ENCODE results near the gene CLEC18B. TPM values are rescaled to one million over a fixed set of nuclear protein-coding genes. Genes with fewer than 3 reads are reported as not detected.

CLEC18B gene
- total and polyA plus RNA-seq, 2 of the 4 experiments (the other 2 are of a cell fraction), result 0.17 TPM; not detected in 1

GRCh38 chr16:74446866-74447265, 25.6 kb upstream of the CLEC18B start:
- intact Hi-C loops (cut with micrococcal nuclease), result no loop called here
- H2AK5ac ChIP-seq (ENCODE audit: low read depth, low read length), result no peak overlapping the region

More at GRCh38 chr16:74446866-74447265, 25.6 kb upstream of the CLEC18B start:
- Histone ChIP-seq H3K27me3 (ENCODE audit: control insufficient read depth, insufficient read depth, low read length) (no peaks in the 10 kb centered on the region), H3K9me3 (ENCODE audit: control insufficient read depth, insufficient read depth, low read length) (no peaks in the 10 kb centered on the region), H4K91ac (ENCODE audit: insufficient read depth, low read depth, low read length) (no peak overlapping the region), H3K14ac (replicated peaks; ENCODE audit: low read depth, low read length) (no peak overlapping the region), H3K36me3 (ENCODE audit: control insufficient read depth, insufficient read depth, low read length) (peaks cover 12% of the 10 kb centered on the region), H3K4me1 (ENCODE audit: control insufficient read depth, insufficient read depth, low read length) (peaks cover 10% of the 10 kb centered on the region), H4K8ac (ENCODE audit: low read depth in 2 of 2, low read length in 2 of 2) (no peak overlapping the region), H3K9me1 (ENCODE audit: insufficient read depth, low read length) (peaks cover 21% of the 10 kb centered on the region), H2BK120ac (ENCODE audit: low read depth, low read length) (no peak overlapping the region), H4K20me1 (ENCODE audit: insufficient read depth, low read length) (peaks cover 13% of the 10 kb centered on the region; the same call in 1 of the 2 replicates), H3K4me2 (ENCODE audit: low read depth, low read length) (no peak overlapping the region), H2AK9ac (replicated peaks; ENCODE audit: low read depth, low read length, poor library complexity) (peak overlapping the region; percentile 61), H2AFZ (replicated peaks; ENCODE audit: low read length, poor library complexity) (no peak overlapping the region), H3K56ac (ENCODE audit: extremely low read depth, insufficient read depth, low read length) (no peak overlapping the region), H3K4ac (ENCODE audit: low read depth, low read length) (no peak overlapping the region), H2BK5ac (ENCODE audit: low read depth, low read length, poor library complexity, severe bottlenecking) (no peak overlapping the region), H3K23ac (ENCODE audit: low read depth, low read length) (no peak overlapping the region; the same call in 1 of the 2 replicates), H3K79me1 (ENCODE audit: low read depth in 1 of 2, low read length in 2 of 2) (peaks cover 7 to 33% of the 10 kb centered on the region in 2 experiments; a peak in 3 of 4 replicates), H2BK20ac (ENCODE audit: low read depth, low read length) (no peak overlapping the region), H3K27ac (ENCODE audit: insufficient read depth, low read length) (no peak overlapping the region), H2BK15ac (ENCODE audit: low read depth, low read length) (no peak overlapping the region), H3K18ac (ENCODE audit: low read depth, low read length) (no peak overlapping the region), H3K9ac (ENCODE audit: low read depth, low read length) (no peak overlapping the region), H4K5ac (ENCODE audit: low read depth, low read length) (no peak overlapping the region), H3K4me3 (ENCODE audit: insufficient read depth, low read depth, low read length) (no peak overlapping the region)
- ChIA-PET CTCF (no interaction called here), POLR2A (ENCODE audit: unreplicated experiment) (no interaction called here)
- no TSS peak for BruUV-seq (replicated peaks)
- TF ChIP-seq RCOR1 (IDR thresholded peaks at IDR 0.05; ENCODE audit: insufficient replicate concordance, low read length), result no peak
- TF ChIP-seq BHLHE40 (IDR thresholded peaks at IDR 0.05; ENCODE audit: low read depth, low read length), result no peak
- no peak for TF ChIP-seq SMC3 (IDR thresholded peaks at IDR 0.05; ENCODE audit: low read depth, low read length)
- TF ChIP-seq NFE2L2 (IDR thresholded peaks at IDR 0.05; ENCODE audit: low read depth, low read length), result no peak
- TF ChIP-seq FOS (IDR thresholded peaks at IDR 0.05; ENCODE audit: low read depth, low read length), result no peak
- TF ChIP-seq RAD21 (IDR thresholded peaks at IDR 0.05; ENCODE audit: low read length), result no peak
- TF ChIP-seq RFX5 (IDR thresholded peaks at IDR 0.05; ENCODE audit: low read depth, low read length), result no peak
- TF ChIP-seq CTCF (conservative IDR thresholded peaks at IDR 0.05; ENCODE audit: low read depth, low read length), result no peak
- TF ChIP-seq MAFK (IDR thresholded peaks at IDR 0.05; ENCODE audit: low read depth, low read length), result no peak
- TF ChIP-seq CHD1 (IDR thresholded peaks at IDR 0.05; ENCODE audit: low read depth, low read length), result no peak
- TF ChIP-seq POLR2A (IDR thresholded peaks at IDR 0.05; ENCODE audit: low read depth, low read length), result no peak
- DNase-seq, result no peak
- in situ Hi-C loops (cut with MboI; ENCODE audit: low sequenced_read_pairs) (no loop called here), dilution Hi-C loops (cut with HindIII; ENCODE audit: low sequenced_read_pairs, unreplicated experiment) (no loop called here)
- 98% methylated on average over 7 of the region's 8 CpGs; no CpG with 5 or more reads in 1 of the 2 experiments for WGBS, 2 experiments (ENCODE audit: extremely low coverage in 2 of 2, insufficient read length in 1 of 2)
- no peak for ATAC-seq (ENCODE audit: low read depth)

Measured in IMR-90 (cell line).